AML-193 (cell line): ENCODE data around the gene CHORDC1.
"Not testable (repeated sequence)": the region's sequence is repeated elsewhere in the genome, so short reads cannot be mapped to it uniquely, and the experiment has no call there.

Source experiments
- DNase-seq, 2 experiments: peaks; one replicate each; lab custom pipeline; 2025; lab: John Stamatoyannopoulos, UW

CHORDC1 gene

DNA sequence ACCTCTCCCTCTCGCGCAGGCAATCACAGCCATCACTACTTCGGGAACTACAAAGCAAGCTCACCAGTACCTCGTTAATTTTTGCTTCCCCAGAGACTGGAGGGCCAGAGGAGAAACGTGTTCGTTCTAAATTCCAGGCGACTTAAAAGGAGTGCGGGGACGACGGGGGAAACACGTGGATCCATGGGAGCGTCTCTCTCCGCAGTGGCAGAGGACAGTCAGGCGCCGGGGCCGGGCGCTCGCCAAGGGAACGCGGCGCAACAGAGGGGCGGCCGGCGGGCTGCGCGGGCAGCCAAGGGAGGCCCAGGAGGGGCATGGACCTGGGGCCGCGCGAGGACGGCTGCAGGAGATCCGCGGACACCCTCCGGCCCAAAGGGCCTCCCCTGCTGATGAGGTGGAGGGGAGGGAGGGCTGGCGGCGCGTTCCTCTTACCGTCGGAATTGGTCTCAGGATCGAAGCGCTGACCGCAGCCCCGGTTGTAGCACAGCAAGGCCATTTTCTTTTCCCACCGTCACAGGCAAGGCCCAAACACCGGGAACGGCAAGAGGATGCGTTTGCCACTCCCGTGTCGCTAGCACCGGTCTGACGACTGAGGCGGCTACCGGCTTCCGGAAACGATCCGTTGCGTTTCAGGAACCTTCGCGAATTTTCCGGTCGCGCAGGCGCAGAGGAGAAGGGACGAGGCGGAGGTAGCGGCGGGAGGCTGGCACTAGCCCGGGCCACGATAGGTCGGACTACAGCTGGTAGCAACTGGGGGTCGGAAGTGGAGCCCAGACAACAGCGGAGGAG lies at the start of gene CHORDC1:
CHORDC1 (minus strand) TSS at position 591 of the 789 bp plus-strand sequence; CDS start at position 496, 95 bp downstream.
- peak; percentile 80 to 84 for DNase-seq

GRCh38 chr11:90257158-90257525 lies 34.3 kb upstream of the CHORDC1 start:
- DNase-seq: no peak

GRCh38 chr11:90256404-90257157 lies 33.7 kb upstream of the CHORDC1 start:
- no peak for DNase-seq

DNA sequence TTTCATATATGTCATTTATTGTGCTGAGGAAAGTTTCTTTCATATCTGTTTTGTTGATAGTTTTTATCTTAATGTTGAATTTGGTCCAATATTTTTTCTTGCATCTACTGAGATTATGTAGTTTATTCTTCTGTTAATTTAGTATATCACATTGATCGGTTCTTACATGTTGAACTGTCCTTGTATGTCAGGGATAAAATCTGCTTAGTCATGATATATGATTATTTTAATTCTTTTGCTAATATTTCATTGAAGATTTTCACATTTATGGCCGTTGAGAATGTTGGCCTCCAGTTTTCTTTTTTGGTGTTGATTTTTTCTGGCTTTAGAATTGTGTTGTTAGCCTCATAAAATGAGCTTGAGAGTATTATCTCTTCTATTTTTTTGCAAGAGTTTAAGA lies 31.2 kb upstream of the CHORDC1 start:
- DNase-seq: no peak

DNA sequence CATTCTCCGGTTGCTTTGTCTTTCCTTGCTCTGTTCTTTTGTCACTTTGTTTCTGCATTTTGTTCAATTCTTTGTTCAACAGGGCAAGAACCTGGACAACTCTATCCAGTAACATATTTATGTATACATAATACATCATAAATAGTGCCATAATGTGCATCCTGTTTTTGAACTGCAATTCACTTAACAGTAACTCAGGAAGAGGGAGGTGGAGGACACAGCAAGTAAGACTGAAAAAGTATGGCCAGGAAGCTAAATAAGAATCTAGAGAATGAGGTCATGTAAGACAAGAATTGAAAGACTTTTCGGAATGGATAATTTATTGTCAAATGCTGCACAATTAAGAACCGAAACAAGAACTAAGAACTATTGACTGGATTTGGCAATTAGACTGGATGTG lies 29.2 kb upstream of the CHORDC1 start:
- DNase-seq: no peak

- DNase-seq: no peak
These were observed 28.8 kb upstream of the CHORDC1 start for GRCh38 chr11:90251599-90251998.

GRCh38 chr11:90250970-90251369 lies 28.1 kb upstream of the CHORDC1 start:
- peak; percentile 49 to 52 for DNase-seq

DNA sequence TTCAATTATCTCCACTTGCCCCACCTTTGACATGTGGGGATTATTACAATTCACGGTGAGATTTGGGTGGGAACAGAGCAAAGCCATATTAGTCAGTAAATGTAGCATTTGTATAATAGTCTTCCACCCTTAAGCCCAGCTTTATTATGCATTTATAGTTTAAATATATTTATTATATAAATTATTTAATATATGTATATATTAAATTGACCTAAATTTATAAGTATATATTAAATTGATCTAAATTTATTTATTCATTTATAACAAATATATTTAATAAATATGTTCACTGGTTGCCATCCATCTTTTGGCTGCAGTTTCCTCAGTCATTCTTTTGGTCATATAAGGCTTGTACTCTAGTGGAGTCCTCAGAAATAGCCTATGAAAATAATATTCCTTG lies 23.6 kb upstream of the CHORDC1 start:
- DNase-seq: no peak

DNA sequence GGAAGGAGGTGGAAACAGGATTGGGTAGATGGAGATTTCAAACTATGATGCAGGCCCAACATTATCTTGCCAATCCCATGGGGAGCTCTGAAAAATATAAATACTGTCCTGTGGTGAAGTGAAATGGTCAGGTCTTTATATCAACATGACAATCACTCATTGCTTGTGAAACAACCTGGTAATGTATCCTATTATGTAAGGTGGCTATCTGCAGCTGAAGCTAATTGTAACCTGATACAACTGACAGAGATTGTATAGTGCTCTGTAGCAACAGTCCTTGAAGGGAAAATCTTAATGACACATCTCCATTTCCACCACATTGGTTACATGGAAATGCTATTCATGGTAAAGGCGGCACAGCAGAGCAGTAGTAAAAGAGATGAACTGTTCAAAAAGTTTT lies 20.7 kb upstream of the CHORDC1 start:
- no peak for DNase-seq

DNA sequence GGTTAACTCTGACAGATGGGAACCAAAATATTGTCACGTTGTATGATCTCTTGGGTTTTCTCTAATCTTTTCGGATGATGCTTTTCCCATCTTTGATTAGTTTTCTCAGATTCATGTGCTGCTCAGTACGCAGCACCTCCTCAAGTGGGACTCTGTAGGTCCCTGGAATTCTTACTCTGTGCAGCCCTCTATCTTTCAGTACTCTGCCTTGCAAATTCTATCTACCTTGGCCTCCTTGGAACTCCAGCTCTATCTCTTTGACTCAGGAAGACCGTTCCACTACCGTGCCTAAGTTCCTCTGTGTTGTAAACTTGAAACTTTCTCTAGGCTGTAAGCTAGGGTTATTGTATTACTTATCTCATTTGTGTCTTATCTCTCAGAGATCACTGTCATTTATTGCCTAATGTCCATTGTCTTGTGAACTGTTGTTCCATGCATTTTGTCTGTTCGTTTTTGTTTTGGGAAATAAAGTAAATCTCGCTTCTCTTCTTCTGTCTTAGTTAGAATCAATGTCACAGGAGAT lies 20.1 kb upstream of the CHORDC1 start:
- DNase-seq: no peak

- DNase-seq: no peak
These were observed 18.6 kb upstream of the CHORDC1 start for GRCh38 chr11:90241414-90241813.

DNA sequence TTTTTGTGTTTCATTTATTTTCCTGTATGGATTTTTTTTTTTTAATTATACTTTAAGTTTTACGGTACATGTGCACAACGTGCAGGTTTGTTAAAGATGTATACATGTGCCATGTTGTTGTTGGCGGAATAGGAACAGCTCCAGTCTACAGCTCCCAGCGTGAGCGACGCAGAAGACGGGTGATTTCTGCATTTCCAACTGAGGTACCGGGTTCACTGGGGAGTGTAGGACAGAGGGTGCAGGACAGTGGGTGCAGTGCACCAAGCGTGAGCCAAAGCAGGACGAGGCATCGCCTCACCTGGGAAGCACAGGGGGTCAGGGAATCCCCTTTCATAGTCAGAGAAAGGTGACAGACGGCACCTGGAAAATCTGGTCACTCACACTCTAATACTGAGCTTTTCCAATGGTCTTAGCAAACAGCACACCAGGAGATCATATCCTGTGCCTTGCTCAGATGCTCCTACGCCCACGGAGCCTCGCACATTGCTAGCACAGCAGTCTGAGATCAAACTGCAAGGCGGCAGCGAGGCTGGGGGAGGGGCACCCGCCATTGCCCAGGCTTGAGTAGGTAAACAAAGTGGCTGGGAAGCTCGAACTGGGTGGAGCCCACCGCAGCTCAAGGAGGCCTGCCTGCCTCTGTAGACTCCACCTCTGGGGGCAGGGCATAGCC lies 17.3 kb upstream of the CHORDC1 start:
- DNase-seq: not testable (repeated sequence)

- DNase-seq: no peak
These were observed 14.2 kb upstream of the CHORDC1 start for GRCh38 chr11:90237004-90237403.

DNA sequence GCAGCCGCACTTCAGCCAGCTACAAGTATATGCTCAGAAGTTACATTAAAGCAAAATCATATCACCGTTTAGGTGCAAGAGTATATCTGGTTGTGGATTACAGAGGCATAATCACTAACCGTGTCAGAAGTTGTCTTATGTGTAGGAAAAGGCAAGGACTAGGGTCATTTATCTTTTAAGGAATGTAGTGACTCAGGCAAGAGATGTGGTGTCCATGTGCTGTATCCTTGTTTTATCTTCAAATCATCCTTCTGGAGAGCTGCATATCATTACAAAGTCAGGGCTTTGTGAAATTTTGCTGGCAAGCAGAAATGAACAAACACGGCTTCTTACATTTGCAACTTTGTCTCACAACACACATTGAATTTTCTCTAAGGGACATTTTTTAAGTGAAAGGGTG lies 12.7 kb upstream of the CHORDC1 start:
- no peak for DNase-seq

- no peak for DNase-seq
These were observed 12.1 kb upstream of the CHORDC1 start for GRCh38 chr11:90234977-90235376.

- no peak for DNase-seq
These were observed 6.9 kb upstream of the CHORDC1 start for GRCh38 chr11:90229791-90230190.

GRCh38 chr11:90228056-90228455 lies 5.2 kb upstream of the CHORDC1 start:
- no peak for DNase-seq

- DNase-seq: no peak
These were observed 368 bp upstream of the CHORDC1 start for GRCh38 chr11:90223248-90223585.

GRCh38 chr11:90221803-90222458 lies 918 bp downstream of the CHORDC1 start:
- DNase-seq: peak in 1 of 2 experiments; percentile 18

DNA sequence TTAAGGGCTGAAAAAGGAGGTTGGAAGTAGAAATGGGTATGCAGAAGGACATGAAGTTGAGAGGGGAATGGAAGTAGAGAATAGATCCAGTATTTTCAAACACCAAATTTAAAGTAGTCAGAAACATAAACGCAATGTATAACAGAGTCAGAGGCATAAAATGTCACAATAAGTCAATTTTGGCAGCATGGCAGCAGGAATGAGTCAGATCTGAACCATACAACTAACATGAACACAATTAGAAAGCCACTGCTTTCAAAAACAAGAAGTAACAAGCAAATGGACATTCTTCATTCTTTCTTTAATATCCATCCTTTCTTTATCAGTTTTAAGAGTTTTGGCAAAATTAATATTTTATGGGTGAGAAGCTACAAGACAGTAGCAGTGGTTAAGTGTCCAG lies 2.5 kb downstream of the CHORDC1 start:
- DNase-seq: peak; percentile 47 to 58

GRCh38 chr11:90219438-90219837 lies 3.4 kb downstream of the CHORDC1 start:
- DNase-seq: no peak

- DNase-seq: no peak
These were observed 4.2 kb downstream of the CHORDC1 start for GRCh38 chr11:90218606-90219005.
